WTC11 (cell line): Measurements from ENCODE around the gene NPAS2.

ENCODE experiments used
- GTF2I ChIP-seq: fragments of 250-450 bp; sonication (Bioruptor Pico); conservative IDR thresholded peaks from 2 replicates; pipeline ENCODE4 v1.4.0; 2021; ENCODE audit warnings: mild to moderate bottlenecking
- TF ChIP-seq, protein P1 (sequence below): fragments of 200-600 bp; IDR thresholded peaks from 2 replicates; pipeline ENCODE4 v1.8.0; 2022; ENCODE audit warnings: antibody characterized with exemption

DNA sequence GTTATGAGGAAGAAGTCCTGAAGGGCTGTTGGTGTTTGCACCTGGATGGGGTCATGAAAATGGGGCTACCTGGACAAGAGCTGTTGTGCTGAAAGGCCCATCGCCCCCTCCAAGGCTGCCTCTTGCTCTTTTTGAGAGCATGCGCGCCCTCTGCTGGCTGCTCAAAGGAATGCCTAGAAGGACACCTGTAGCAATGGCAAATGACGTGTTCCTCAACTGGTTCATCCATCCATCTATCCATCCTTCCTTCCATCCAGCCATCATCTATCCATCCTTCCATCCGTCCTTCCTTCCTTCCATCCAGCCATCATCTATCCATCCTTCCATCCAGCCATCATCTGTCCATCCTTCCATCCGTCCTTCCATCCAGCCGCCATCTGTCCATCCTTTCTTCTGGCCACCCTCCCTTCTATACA, 165.0 kb downstream of the NPAS2 start:
- no peak for TF ChIP-seq GTF2I
- TF ChIP-seq, protein P1, sequence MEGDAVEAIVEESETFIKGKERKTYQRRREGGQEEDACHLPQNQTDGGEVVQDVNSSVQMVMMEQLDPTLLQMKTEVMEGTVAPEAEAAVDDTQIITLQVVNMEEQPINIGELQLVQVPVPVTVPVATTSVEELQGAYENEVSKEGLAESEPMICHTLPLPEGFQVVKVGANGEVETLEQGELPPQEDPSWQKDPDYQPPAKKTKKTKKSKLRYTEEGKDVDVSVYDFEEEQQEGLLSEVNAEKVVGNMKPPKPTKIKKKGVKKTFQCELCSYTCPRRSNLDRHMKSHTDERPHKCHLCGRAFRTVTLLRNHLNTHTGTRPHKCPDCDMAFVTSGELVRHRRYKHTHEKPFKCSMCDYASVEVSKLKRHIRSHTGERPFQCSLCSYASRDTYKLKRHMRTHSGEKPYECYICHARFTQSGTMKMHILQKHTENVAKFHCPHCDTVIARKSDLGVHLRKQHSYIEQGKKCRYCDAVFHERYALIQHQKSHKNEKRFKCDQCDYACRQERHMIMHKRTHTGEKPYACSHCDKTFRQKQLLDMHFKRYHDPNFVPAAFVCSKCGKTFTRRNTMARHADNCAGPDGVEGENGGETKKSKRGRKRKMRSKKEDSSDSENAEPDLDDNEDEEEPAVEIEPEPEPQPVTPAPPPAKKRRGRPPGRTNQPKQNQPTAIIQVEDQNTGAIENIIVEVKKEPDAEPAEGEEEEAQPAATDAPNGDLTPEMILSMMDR = peak; percentile 94
